Neural progenitor cell (in vitro differentiated cells): ENCODE measurements around the gene NKG7. TPM values are rescaled to one million over a fixed set of nuclear protein-coding genes. Genes with fewer than 3 reads are reported as not detected.
"Not testable (repeated sequence)": the region's sequence is repeated elsewhere in the genome, so short reads cannot be mapped to it uniquely, and the experiment has no call there.

Experiments used
- DNase-seq: peaks from one replicate; pipeline ENCODE4 v3.0.0-alpha.2; 2016; ENCODE audit warnings: low spot score
- H2AFZ ChIP-seq: fragments of 200-600 bp; sonication (generic); replicated peaks from 2 replicates; pipeline ENCODE4 v1.6.1; 2016; ENCODE audit warnings: antibody characterized with exemption
- H3F3A ChIP-seq: fragments of 200-600 bp; sonication (generic); 2 replicates; pipeline ENCODE4 v1.6.1; 2016; ENCODE audit warnings: antibody characterized with exemption, low read depth
- H3K27ac ChIP-seq: fragments of 200-600 bp; sonication (generic); 2 replicates; pipeline ENCODE4 v1.5.1; 2016; ENCODE audit warnings: mild to moderate bottlenecking
- H3K27me3 ChIP-seq: fragments of 200-600 bp; sonication (generic); 2 replicates; pipeline ENCODE4 v1.6.1; 2016; ENCODE audit warnings: mild to moderate bottlenecking, moderate library complexity
- H3K36me3 ChIP-seq: fragments of 200-600 bp; sonication (generic); 2 replicates; pipeline ENCODE4 v1.5.1; 2016
- H3K4me1 ChIP-seq: fragments of 200-600 bp; sonication (generic); 2 replicates; pipeline ENCODE4 v1.6.1; 2016; ENCODE audit warnings: mixed run types
- H3K4me2 ChIP-seq: fragments of 200-600 bp; sonication (generic); 2 replicates; pipeline ENCODE4 v1.6.1; 2016
- H3K4me3 ChIP-seq: fragments of 200-600 bp; sonication (generic); 2 replicates; pipeline ENCODE4 v1.5.1; 2016
- H3K79me2 ChIP-seq: fragments of 200-600 bp; sonication (generic); 2 replicates; pipeline ENCODE4 v1.6.1; 2016; ENCODE audit warnings: low read depth
- H3K9ac ChIP-seq: fragments of 200-600 bp; sonication (generic); 2 replicates; pipeline ENCODE4 v1.6.1; 2016
- H3K9me3 ChIP-seq: fragments of 200-600 bp; sonication (generic); 2 replicates; pipeline ENCODE4 v1.5.1; 2016; ENCODE audit warnings: low read depth
- H4K20me1 ChIP-seq: fragments of 200-600 bp; sonication (generic); 2 replicates; pipeline ENCODE4 v1.6.1; 2016; ENCODE audit warnings: low read depth
- H3K27ac Mint-ChIP-seq: 3 replicates; pipeline ENCODE4 v1.8.0; 2021; ENCODE audit warnings: mixed read lengths
- H3K27me3 Mint-ChIP-seq: 2 replicates; pipeline ENCODE4 v1.8.0; 2022; ENCODE audit warnings: low read depth, mild to moderate bottlenecking, inconsistent platforms, moderate library complexity, mixed read lengths; ENCODE audit not compliant: insufficient read depth
- H3K36me3 Mint-ChIP-seq: 3 replicates; pipeline ENCODE4 v1.8.0; 2021; ENCODE audit warnings: mixed read lengths
- H3K4me1 Mint-ChIP-seq: 3 replicates; pipeline ENCODE4 v1.8.0; 2021; ENCODE audit warnings: mixed read lengths
- H3K4me3 Mint-ChIP-seq: 3 replicates; pipeline ENCODE4 v1.8.0; 2021; ENCODE audit warnings: mild to moderate bottlenecking, moderate library complexity, mixed read lengths
- H3K9me3 Mint-ChIP-seq: 3 replicates; pipeline ENCODE4 v1.8.0; 2020; ENCODE audit warnings: mixed read lengths
- CTCF ChIP-seq: fragments of 200-600 bp; sonication (generic); IDR thresholded peaks from 2 replicates; pipeline ENCODE4 v1.5.1; 2017; ENCODE audit warnings: antibody characterized with exemption, mild to moderate bottlenecking
- EZH2 ChIP-seq: fragments of 200-600 bp; sonication (generic); IDR thresholded peaks from 2 replicates; pipeline ENCODE4 v1.6.1; 2017; ENCODE audit warnings: antibody characterized with exemption, mild to moderate bottlenecking, moderate library complexity
- EZH2phosphoT487 ChIP-seq: fragments of 200-600 bp; sonication (generic); IDR thresholded peaks from 2 replicates; pipeline ENCODE4 v1.6.1; 2017; ENCODE audit warnings: antibody characterized with exemption
- total RNA-seq: library from RNA; depleted of rRNA; stranded (reverse); fragments of >200 nt; gene quantifications from 2 replicates; pipeline ENCODE4 v1.2.3, GENCODE V29; 2015; ENCODE audit warnings: low replicate concordance

The NKG7 gene
- total RNA-seq: not detected in 2 replicates

GRCh38 chr19:51372649-51373504, at the start of gene NKG7:
NKG7 (minus strand) TSS chr19:51372654; CDS start chr19:51372535, 119 bp downstream.
- no peaks in the 10 kb centered on the region for H3K9me3 Mint-ChIP-seq
- Histone ChIP-seq H3F3A (peaks cover 7% of the 10 kb centered on the region), H3K27ac (no peak within 1 kb of the TSS), H2AFZ (no peak within 1 kb of the TSS), H3K36me3 (no peaks in the 10 kb centered on the region), H3K9me3 (no peaks in the 10 kb centered on the region), H3K9ac (no peak within 1 kb of the TSS), H3K27me3 (no peaks in the 10 kb centered on the region), H4K20me1 (no peaks in the 10 kb centered on the region), H3K4me3 (no peak within 1 kb of the TSS), H3K79me2 (no peaks in the 10 kb centered on the region), H3K4me1 (peaks cover 7% of the 10 kb centered on the region), H3K4me2 (no peak within 1 kb of the TSS)
- no peaks in the 10 kb centered on the region for H3K36me3 Mint-ChIP-seq
- TF ChIP-seq EZH2 (no peak), CTCF (no peak), EZH2phosphoT487 (no peak)
- DNase-seq: no peak
- peaks cover 5% of the 10 kb centered on the region for H3K4me1 Mint-ChIP-seq
- H3K27me3 Mint-ChIP-seq: peaks cover 10% of the 10 kb centered on the region
- H3K4me3 Mint-ChIP-seq: peak within 1 kb of the TSS; percentile 35
- no peak within 1 kb of the TSS for H3K27ac Mint-ChIP-seq

DNA sequence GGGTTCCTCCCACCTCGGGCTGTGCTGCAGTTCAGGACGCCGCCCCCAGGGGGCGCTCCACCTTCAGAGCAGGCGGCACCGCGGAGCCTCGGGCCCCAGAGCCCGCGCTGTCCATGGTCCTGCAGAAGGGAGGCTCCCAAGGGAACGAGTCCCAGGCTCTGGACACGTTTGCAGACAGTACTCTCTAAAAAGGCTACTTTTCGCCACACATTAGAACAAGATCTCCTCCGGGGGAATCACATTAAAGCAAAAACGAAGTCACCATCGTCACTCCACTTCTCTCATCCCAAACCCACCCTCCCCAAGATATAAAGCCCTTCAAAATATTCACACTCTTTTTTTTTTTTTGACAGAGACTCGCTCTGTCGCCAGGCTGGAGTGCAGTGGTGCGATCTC, 49.6 kb upstream of the NKG7 start:
- H3K27ac Mint-ChIP-seq: no peak overlapping the region
- H4K20me1 ChIP-seq: no peaks in the 10 kb centered on the region
- H3K27ac ChIP-seq: no peak overlapping the region
- peak overlapping the region; percentile 45 for H3K4me3 ChIP-seq
- H3K9ac ChIP-seq: no peak overlapping the region
- no peaks in the 10 kb centered on the region for H3K9me3 ChIP-seq
- H3K4me2 ChIP-seq: peak overlapping the region; percentile 76
- H3K4me1 Mint-ChIP-seq: no peaks in the 10 kb centered on the region
- H3F3A ChIP-seq: no peaks in the 10 kb centered on the region
- no peak overlapping the region for H3K4me3 Mint-ChIP-seq
- peak; percentile 96 for DNase-seq
- H3K36me3 Mint-ChIP-seq: no peaks in the 10 kb centered on the region
- H3K27me3 Mint-ChIP-seq: peaks cover 14% of the 10 kb centered on the region
- H3K9me3 Mint-ChIP-seq: no peaks in the 10 kb centered on the region
- H2AFZ ChIP-seq: no peak overlapping the region
- no peak for TF ChIP-seq EZH2phosphoT487
- peak; percentile 32 for TF ChIP-seq EZH2
- peak; percentile 99 for TF ChIP-seq CTCF
- H3K4me1 ChIP-seq: peaks cover 5% of the 10 kb centered on the region
- H3K27me3 ChIP-seq: peaks cover 20% of the 10 kb centered on the region
- no peaks in the 10 kb centered on the region for H3K36me3 ChIP-seq
- H3K79me2 ChIP-seq: no peaks in the 10 kb centered on the region

GRCh38 chr19:51421229-51422052, 49.0 kb upstream of the NKG7 start:
- TF ChIP-seq CTCF (no peak), EZH2phosphoT487 (no peak), EZH2 (no peak)
- Histone ChIP-seq H4K20me1 (no peaks in the 10 kb centered on the region), H3F3A (no peaks in the 10 kb centered on the region), H3K36me3 (no peaks in the 10 kb centered on the region), H3K4me1 (peaks cover 5% of the 10 kb centered on the region), H3K27me3 (peaks cover 20% of the 10 kb centered on the region), H3K9me3 (no peaks in the 10 kb centered on the region), H3K4me2 (peak overlapping the region; percentile 76), H3K79me2 (no peaks in the 10 kb centered on the region), H3K9ac (no peak overlapping the region), H3K27ac (no peak overlapping the region), H2AFZ (no peak overlapping the region), H3K4me3 (peak overlapping the region; percentile 45)
- no peaks in the 10 kb centered on the region for H3K4me1 Mint-ChIP-seq
- DNase-seq: peak; percentile 15
- H3K4me3 Mint-ChIP-seq: no peak overlapping the region
- no peaks in the 10 kb centered on the region for H3K9me3 Mint-ChIP-seq
- no peak overlapping the region for H3K27ac Mint-ChIP-seq
- H3K27me3 Mint-ChIP-seq: peaks cover 12% of the 10 kb centered on the region
- H3K36me3 Mint-ChIP-seq: no peaks in the 10 kb centered on the region

GRCh38 chr19:51420511-51420910, 48.1 kb upstream of the NKG7 start:
- H3K27me3 Mint-ChIP-seq, H3K36me3 Mint-ChIP-seq: not testable (repeated sequence)

More at GRCh38 chr19:51420511-51420910, 48.1 kb upstream of the NKG7 start:
- not testable (repeated sequence) for H3K4me2 ChIP-seq, H3F3A ChIP-seq, H3K79me2 ChIP-seq, H3K4me3 ChIP-seq, H3K9ac ChIP-seq, DNase-seq, H3K4me3 Mint-ChIP-seq, H3K9me3 Mint-ChIP-seq, H3K27ac ChIP-seq, H2AFZ ChIP-seq, H3K4me1 ChIP-seq, H3K36me3 ChIP-seq, H3K9me3 ChIP-seq, H3K4me1 Mint-ChIP-seq, H3K27ac Mint-ChIP-seq, H4K20me1 ChIP-seq
- H3K27me3 ChIP-seq: peaks cover 20% of the 10 kb centered on the region
